Endodermal cell (in vitro differentiated cells): ENCODE data around the gene VPS13D. TPM values are rescaled to one million over a fixed set of nuclear protein-coding genes. Genes with fewer than 3 reads are reported as not detected.

ENCODE experiments used
- DNase-seq: peaks from one replicate; pipeline ENCODE4 v3.0.0-alpha.2; 2017
- H3K27ac ChIP-seq: 2 replicates; pipeline ENCODE4 v1.5.1; 2013; ENCODE audit warnings: mild to moderate bottlenecking, low read depth, low read length, moderate library complexity
- H3K27me3 ChIP-seq: 2 replicates; pipeline ENCODE4 v1.6.1; 2013; ENCODE audit warnings: mild to moderate bottlenecking, low read length, moderate library complexity; ENCODE audit not compliant: insufficient read depth, control insufficient read depth, poor library complexity, severe bottlenecking
- H3K36me3 ChIP-seq: 2 replicates; pipeline ENCODE4 v1.7.0; 2013; ENCODE audit warnings: mild to moderate bottlenecking, low read length, moderate library complexity; ENCODE audit not compliant: control insufficient read depth, insufficient read depth
- H3K4me1 ChIP-seq: one replicate; pipeline ENCODE4 v1.7.0; 2013; ENCODE audit warnings: low read length; ENCODE audit not compliant: control insufficient read depth, insufficient read depth
- H3K4me3 ChIP-seq: 2 replicates; pipeline ENCODE4 v1.5.1; 2013; ENCODE audit warnings: mild to moderate bottlenecking, low read length, moderate library complexity
- H3K9ac ChIP-seq: 2 replicates; pipeline ENCODE4 v1.6.1; 2013; ENCODE audit warnings: mild to moderate bottlenecking, low read length, moderate library complexity; ENCODE audit not compliant: poor library complexity, severe bottlenecking; ENCODE audit errors: extremely low read depth
- H3K9me3 ChIP-seq: 2 replicates; pipeline ENCODE4 v1.6.1; 2013; ENCODE audit warnings: mild to moderate bottlenecking, low read length, moderate library complexity; ENCODE audit not compliant: control insufficient read depth
- H3K27ac Mint-ChIP-seq: 2 replicates; pipeline ENCODE4 v1.8.0; 2020; ENCODE audit warnings: mixed read lengths
- H3K27me3 Mint-ChIP-seq: 2 replicates; pipeline ENCODE4 v1.8.0; 2021; ENCODE audit warnings: mild to moderate bottlenecking, mixed read lengths; ENCODE audit not compliant: insufficient read depth
- H3K36me3 Mint-ChIP-seq: 2 replicates; pipeline ENCODE4 v1.8.0; 2020; ENCODE audit warnings: low read depth, mixed read lengths
- H3K4me1 Mint-ChIP-seq: 2 replicates; pipeline ENCODE4 v1.8.0; 2020; ENCODE audit warnings: mixed read lengths
- H3K4me3 Mint-ChIP-seq: 2 replicates; pipeline ENCODE4 v1.8.0; 2020; ENCODE audit warnings: mild to moderate bottlenecking, moderate library complexity, mixed read lengths
- H3K9me3 Mint-ChIP-seq: 2 replicates; pipeline ENCODE4 v1.8.0; 2020; ENCODE audit warnings: mild to moderate bottlenecking, mixed read lengths
- WGBS, 2 experiments: methylation state at CpG; one replicate each; pipeline versions ENCODE4 v1.1.5 to v1.1.7; 2013; ENCODE audit warnings: missing lambda C conversion rate in 2 of 2, mixed read lengths in 1 of 2; ENCODE audit not compliant: insufficient coverage in 1 of 2, insufficient read length in 1 of 2; 5-methylcytosine and 5-hydroxymethylcytosine counted together
- long read RNA-seq, 4 experiments: library from polyadenylated mRNA in 2 of 4; library from RNA in 1 of 4; library from capped mRNA in 1 of 4; stranded (forward) in 3 of 4; unstranded in 1 of 4; transcript quantifications; one replicate each; pipeline ENCODE4 v2.0.0, GENCODE V29; 2020 to 2021; ENCODE audit warnings: inconsistent platforms in 1 of 4
- polyA plus RNA-seq, 2 experiments: library from polyadenylated mRNA; stranded (reverse); fragments of 50-300 nt; gene quantifications; one replicate each; pipeline ENCODE4 v1.2.3, GENCODE V29; 2013
- total RNA-seq, 2 donors: library from RNA; stranded (reverse); fragmentation: NEBNext Ultra II Directional in 1 of 2; extraction: Animal tissue kit (Norgen Biotek cat#: 25700) in 1 of 2; gene quantifications; 2 replicates in 1 of 2; 3 replicates in 1 of 2; pipeline ENCODE4 v1.2.1, GENCODE V29; 2021
- TF ChIP-seq, protein P1 (sequence below): fragments of 200-600 bp; sonication (generic); conservative IDR thresholded peaks from 2 replicates; pipeline ENCODE4 v1.5.0; 2021; ENCODE audit warnings: antibody characterized with exemption, mild to moderate bottlenecking

Gene VPS13D
- total RNA-seq = 10 to 100 TPM; 32.5 to 36.7 TPM
- polyA plus RNA-seq (2013, experiment 1 of 2) = 9.6 TPM
- polyA plus RNA-seq (2013, experiment 2 of 2) = 9.8 TPM
- long read RNA-seq, experiment 1, partial matches to known transcripts = 3 of 6 reads
- long read RNA-seq, experiment 1, other reads (novel, unspliced or antisense) = 3 of 6 reads
- long read RNA-seq, experiment 2, partial matches to known transcripts = 15 of 21 reads
- long read RNA-seq, experiment 2, other reads (novel, unspliced or antisense) = 6 of 21 reads
- long read RNA-seq, experiment 3, partial matches to known transcripts = 9 of 12 reads
- long read RNA-seq, experiment 3, other reads (novel, unspliced or antisense) = 3 of 12 reads
- long read RNA-seq, experiment 4 = 0 reads

DNA sequence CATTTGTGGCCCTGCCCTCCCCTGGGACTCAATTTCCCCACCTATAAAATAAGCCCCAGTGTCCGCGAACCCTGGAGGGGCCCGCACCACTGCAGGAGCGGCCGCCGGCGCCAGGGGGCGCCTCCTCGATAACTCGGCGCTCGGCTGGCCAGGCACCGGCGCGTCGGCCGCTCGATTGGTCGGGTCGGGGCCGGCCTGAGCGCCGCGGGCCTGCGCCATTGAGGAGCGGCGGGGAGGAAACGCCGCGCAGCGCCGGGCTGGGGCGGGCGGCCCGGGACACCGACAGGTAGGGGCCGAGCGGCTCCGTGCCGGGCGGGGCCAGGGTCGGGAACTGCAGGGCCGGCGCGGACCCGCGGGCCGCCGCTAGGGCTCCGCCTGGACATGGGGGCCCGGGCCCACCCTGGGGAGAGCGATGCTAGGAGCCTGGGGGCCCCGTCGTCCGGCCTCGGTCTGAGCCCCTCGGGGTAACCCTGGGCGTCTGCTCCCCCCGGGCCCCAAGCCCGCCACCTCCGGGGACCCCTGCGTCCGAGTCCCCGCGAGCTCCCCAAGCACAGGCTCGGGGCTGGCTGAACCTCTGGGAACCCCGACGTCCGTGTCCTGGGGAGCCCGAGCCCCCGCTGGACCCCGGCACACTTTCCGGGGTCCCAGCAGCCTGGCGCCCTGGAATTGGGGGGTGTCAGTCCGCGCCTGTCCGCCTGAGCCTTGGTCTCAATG is at the start of gene VPS13D:
TSS of gene VPS13D (plus strand) at position 196 of the 714 bp plus-strand sequence. CDS start 4,237 bp downstream, outside the sequence.
- peak within 1 kb of the TSS; percentile 92 for H3K4me3 ChIP-seq
- Mint-ChIP-seq H3K4me3 (peak within 1 kb of the TSS; percentile 80), H3K9me3 (no peaks in the 10 kb centered on the region), H3K27me3 (peaks cover 3% of the 10 kb centered on the region), H3K27ac (no peak within 1 kb of the TSS), H3K36me3 (peaks cover 3% of the 10 kb centered on the region), H3K4me1 (peaks cover 4% of the 10 kb centered on the region)
- H3K9me3 ChIP-seq = no peaks in the 10 kb centered on the region
- H3K27ac ChIP-seq = no peak within 1 kb of the TSS
- WGBS, 2 experiments = 1% methylated on average over 24 to 77 of the region's 77 CpGs
- peak; percentile 93 for DNase-seq
- H3K4me1 ChIP-seq = no peaks in the 10 kb centered on the region
- no peaks in the 10 kb centered on the region for H3K27me3 ChIP-seq
- TF ChIP-seq, protein P1, sequence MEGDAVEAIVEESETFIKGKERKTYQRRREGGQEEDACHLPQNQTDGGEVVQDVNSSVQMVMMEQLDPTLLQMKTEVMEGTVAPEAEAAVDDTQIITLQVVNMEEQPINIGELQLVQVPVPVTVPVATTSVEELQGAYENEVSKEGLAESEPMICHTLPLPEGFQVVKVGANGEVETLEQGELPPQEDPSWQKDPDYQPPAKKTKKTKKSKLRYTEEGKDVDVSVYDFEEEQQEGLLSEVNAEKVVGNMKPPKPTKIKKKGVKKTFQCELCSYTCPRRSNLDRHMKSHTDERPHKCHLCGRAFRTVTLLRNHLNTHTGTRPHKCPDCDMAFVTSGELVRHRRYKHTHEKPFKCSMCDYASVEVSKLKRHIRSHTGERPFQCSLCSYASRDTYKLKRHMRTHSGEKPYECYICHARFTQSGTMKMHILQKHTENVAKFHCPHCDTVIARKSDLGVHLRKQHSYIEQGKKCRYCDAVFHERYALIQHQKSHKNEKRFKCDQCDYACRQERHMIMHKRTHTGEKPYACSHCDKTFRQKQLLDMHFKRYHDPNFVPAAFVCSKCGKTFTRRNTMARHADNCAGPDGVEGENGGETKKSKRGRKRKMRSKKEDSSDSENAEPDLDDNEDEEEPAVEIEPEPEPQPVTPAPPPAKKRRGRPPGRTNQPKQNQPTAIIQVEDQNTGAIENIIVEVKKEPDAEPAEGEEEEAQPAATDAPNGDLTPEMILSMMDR = peak; percentile 98
- H3K9ac ChIP-seq = peak within 1 kb of the TSS; percentile 49
- no peaks in the 10 kb centered on the region for H3K36me3 ChIP-seq

DNA sequence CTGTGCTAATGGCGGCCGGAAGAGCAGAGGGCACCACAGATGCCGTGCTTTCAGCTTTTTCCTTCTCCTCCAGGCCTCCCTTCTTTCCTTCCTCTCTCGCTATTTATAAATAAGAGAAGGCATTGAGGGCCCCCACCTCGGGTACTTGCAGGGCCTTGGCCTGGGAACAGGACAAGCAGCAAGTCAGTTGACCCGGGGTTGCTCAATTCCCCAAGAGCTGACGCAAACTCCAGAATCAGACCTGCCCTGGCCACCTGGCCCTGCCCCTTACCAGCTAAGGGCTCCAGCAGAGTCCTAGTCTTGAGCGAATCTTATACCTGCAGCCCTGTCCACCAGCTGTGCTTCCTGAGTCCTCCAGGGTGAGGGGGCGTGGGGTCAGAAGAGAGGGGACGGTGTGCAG is 49.5 kb upstream of the VPS13D start:
- TF ChIP-seq, protein P1 = no peak

DNA sequence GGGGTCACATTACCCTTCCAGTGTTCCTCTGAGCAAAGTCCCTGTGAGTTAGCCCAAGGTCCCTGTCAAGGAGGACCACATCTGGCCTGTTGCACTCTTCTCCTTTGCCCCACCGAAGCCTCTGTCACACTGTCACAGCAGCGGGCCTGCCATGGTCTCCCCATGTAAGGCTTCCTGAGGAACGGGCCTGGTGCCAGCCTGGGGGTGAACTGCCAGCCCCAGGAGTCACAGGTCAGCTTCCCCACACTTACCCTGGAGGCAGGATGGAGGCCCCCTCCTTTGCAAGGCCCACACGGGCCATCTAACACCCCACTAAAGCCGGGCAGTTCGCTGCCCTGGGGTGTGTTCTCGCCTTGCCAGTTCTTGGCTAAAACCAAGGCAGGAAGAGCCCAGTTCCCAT is 48.9 kb upstream of the VPS13D start:
- 80 to 88% methylated on average over 1 to 7 of the region's 7 CpGs for WGBS, 2 experiments
- DNase-seq = no peak
- H3K4me3 Mint-ChIP-seq = no peak overlapping the region
- no peaks in the 10 kb centered on the region for H3K36me3 ChIP-seq
- no peak overlapping the region for H3K9ac ChIP-seq
- TF ChIP-seq, protein P1 = no peak
- H3K4me3 ChIP-seq = no peak overlapping the region
- no peaks in the 10 kb centered on the region for H3K9me3 ChIP-seq
- H3K27me3 Mint-ChIP-seq = peaks cover 8% of the 10 kb centered on the region
- no peaks in the 10 kb centered on the region for H3K9me3 Mint-ChIP-seq
- H3K36me3 Mint-ChIP-seq = no peaks in the 10 kb centered on the region
- H3K27ac ChIP-seq = no peak overlapping the region
- no peaks in the 10 kb centered on the region for H3K27me3 ChIP-seq
- no peaks in the 10 kb centered on the region for H3K4me1 ChIP-seq
- peaks cover 7% of the 10 kb centered on the region for H3K4me1 Mint-ChIP-seq
- no peak overlapping the region for H3K27ac Mint-ChIP-seq

More for the DNA sequence above, 49.5 kb upstream of the VPS13D start:
- no peak overlapping the region for H3K4me3 Mint-ChIP-seq
- H3K36me3 Mint-ChIP-seq = no peaks in the 10 kb centered on the region
- H3K27ac ChIP-seq = no peak overlapping the region
- WGBS, 2 experiments = 88 to 91% methylated on average over 7 to 10 of the region's 10 CpGs
- no peak overlapping the region for H3K27ac Mint-ChIP-seq
- H3K9me3 ChIP-seq = no peaks in the 10 kb centered on the region
- no peaks in the 10 kb centered on the region for H3K9me3 Mint-ChIP-seq
- H3K27me3 ChIP-seq = no peaks in the 10 kb centered on the region
- H3K4me3 ChIP-seq = no peak overlapping the region
- no peak for DNase-seq
- no peaks in the 10 kb centered on the region for H3K4me1 ChIP-seq
- peaks cover 7% of the 10 kb centered on the region for H3K4me1 Mint-ChIP-seq
- peaks cover 8% of the 10 kb centered on the region for H3K27me3 Mint-ChIP-seq
- H3K36me3 ChIP-seq = no peaks in the 10 kb centered on the region
- H3K9ac ChIP-seq = no peak overlapping the region
